Activated naive CD4-positive, alpha-beta T cell treated with anti-CD3 and anti-CD28 coated beads, Interleukin-2, amount 50 U/mL, for 72 hours (primary cell): ENCODE measurements around the gene IKZF3. TPM values are rescaled to one million over a fixed set of nuclear protein-coding genes. Genes with fewer than 3 reads are reported as not detected.

ENCODE experiments used
- ATAC-seq, 2 donors: fragments of 150-1000 bp; cut with Tn5 transposase; 2 replicates each; pipeline ENCODE4 v1.10.0; 2021; ENCODE audit warnings: mild to moderate bottlenecking in 2 of 2, moderate library complexity in 2 of 2
- DNase-seq, 2 donors: peaks; one replicate each; pipeline ENCODE4 v3.0.0; 2021 to 2022; ENCODE audit warnings: low spot score in 2 of 2
- H3K27ac Mint-ChIP-seq, 2 donors: one replicate each; pipeline ENCODE4 v1.8.0; 2022; ENCODE audit warnings: mild to moderate bottlenecking in 2 of 2, mixed read lengths in 2 of 2
- H3K36me3 Mint-ChIP-seq, 2 donors: one replicate each; pipeline ENCODE4 v1.8.0; 2022; ENCODE audit warnings: mixed read lengths in 2 of 2
- H3K9me3 Mint-ChIP-seq, 2 donors: one replicate each; pipeline ENCODE4 v1.8.0; 2022; ENCODE audit warnings: mixed read lengths in 2 of 2
- total RNA-seq, 2 donors: library from RNA; stranded (reverse); gene quantifications; one replicate each; pipeline ENCODE4 v1.2.3, GENCODE V29; 2022

The IKZF3 gene
- total RNA-seq, 2 donors from 2014 or later: 37.6 to 60.8 TPM

DNA sequence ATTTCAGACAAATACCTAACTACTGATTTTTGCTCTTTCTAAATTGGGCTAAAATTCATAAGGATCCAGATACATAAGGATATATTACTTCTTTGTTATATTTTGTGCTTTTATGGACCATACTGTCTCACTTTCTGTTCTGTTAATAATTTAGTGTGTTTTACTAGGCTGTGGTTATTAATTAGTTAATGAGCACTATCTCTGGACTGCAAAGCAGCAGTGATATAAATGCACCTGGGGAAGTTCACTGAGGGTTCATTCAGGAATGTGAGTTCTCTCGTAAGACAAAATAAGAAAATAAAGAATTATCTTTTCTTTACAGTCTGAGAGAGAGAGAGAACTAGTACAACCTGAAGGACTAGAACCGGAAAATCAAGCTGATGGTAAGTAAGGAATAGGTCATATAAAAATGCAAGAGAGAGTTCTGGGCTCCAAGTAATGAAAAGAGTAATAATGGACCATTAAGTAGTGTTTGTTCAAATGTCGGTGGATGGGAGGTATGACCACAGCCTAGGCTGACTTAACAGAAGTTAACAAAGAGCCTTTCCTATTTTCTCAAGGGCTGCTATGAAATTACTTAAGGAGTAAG, 55.6 kb downstream of the IKZF3 start:
- H3K9me3 Mint-ChIP-seq: no peaks in the 10 kb centered on the region

DNA sequence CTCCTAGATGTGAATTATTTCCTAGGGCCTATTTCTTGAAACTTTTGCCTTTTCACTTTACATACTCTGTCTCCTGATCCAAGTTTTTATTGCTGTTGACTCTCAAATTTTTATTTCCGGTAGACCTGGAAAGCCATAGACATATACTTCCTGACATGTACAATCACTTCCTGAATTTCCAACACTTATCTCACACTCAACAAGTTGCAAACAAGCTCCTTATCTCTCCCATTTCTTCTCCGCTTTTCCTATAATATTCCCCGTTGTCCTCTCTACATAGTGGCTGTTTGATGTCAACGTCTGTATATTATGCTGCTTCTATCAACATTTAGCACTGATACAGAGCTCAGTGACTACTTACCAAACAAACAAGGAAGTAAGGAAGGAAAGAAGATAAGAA, 59.3 kb downstream of the IKZF3 start:
- Mint-ChIP-seq H3K36me3 (peaks cover 7 to 16% of the 10 kb centered on the region in 2 donors), H3K27ac (no peak overlapping the region), H3K9me3 (no peaks in the 10 kb centered on the region)
- DNase-seq (no peak), ATAC-seq (no peak)

More for the DNA sequence above, 55.6 kb downstream of the IKZF3 start:
- ATAC-seq: no peak
- H3K36me3 Mint-ChIP-seq: peaks cover 17 to 28% of the 10 kb centered on the region in 2 donors
- H3K27ac Mint-ChIP-seq: peak overlapping the region in 1 of 2 donors; percentile 22
- DNase-seq: no peak

- DNase-seq (no peak), ATAC-seq (no peak)
- H3K9me3 Mint-ChIP-seq: peaks cover 6 to 10% of the 10 kb centered on the region in 2 donors
- peaks cover 14 to 22% of the 10 kb centered on the region in 2 donors for H3K36me3 Mint-ChIP-seq
- peak overlapping the region; percentile 39 to 76 for H3K27ac Mint-ChIP-seq
These were observed 63.1 kb downstream of the IKZF3 start for GRCh38 chr17:39801055-39801454.

GRCh38 chr17:39800540-39800939, 63.6 kb downstream of the IKZF3 start:
- peaks cover 6 to 10% of the 10 kb centered on the region in 2 donors for H3K9me3 Mint-ChIP-seq
- peak overlapping the region in 1 of 2 donors; percentile 76 for H3K27ac Mint-ChIP-seq
- ATAC-seq: peak; percentile 100
- H3K36me3 Mint-ChIP-seq: peaks cover 14 to 19% of the 10 kb centered on the region in 2 donors
- peak; percentile 42 to 61 for DNase-seq

GRCh38 chr17:39799395-39799794, 64.7 kb downstream of the IKZF3 start:
- Mint-ChIP-seq H3K36me3 (peaks cover 14 to 18% of the 10 kb centered on the region in 2 donors), H3K27ac (peak overlapping the region in 1 of 2 donors; percentile 76), H3K9me3 (peaks cover 6 to 10% of the 10 kb centered on the region in 2 donors)
- no peak for ATAC-seq
- no peak for DNase-seq

DNA sequence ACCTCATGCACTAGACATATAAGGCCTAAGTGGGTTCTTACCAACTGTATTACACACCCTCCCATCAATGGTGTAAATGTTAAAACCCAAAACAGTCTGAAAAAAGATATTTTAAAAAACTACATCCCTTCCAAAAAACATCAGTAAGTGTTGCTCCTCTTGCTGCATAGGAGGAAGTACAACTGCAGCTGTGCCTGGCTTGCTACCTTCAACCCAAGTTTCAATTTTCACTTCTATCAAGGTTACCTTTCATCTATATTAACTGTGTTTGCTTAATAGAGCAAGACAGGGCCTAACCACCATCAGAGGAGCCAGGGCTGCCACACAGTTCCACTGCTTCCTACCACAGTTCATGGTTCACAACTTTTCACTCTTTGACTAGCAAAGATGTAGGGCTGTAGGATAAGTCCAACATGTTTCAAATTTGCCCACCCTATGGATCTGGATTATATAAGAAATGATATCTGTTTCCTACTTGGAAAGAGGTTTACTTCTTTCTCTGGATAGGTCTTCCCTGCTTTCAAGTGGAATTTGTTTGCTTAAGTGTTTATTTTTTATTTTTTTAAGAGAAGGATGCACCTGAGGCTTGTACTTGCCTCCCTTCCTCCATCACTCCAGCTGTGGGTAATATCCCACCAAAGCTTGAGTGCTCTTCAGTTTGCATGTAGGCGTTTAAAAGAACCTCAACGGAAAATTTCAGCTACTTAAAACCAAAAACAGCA, 69.7 kb downstream of the IKZF3 start:
- Mint-ChIP-seq H3K27ac (peak overlapping the region; percentile 72 to 75), H3K9me3 (peaks cover 6 to 10% of the 10 kb centered on the region in 2 donors), H3K36me3 (peaks cover 14 to 17% of the 10 kb centered on the region in 2 donors)
- DNase-seq: no peak
- ATAC-seq: peak; percentile 15 to 29

GRCh38 chr17:39793301-39793872, 70.7 kb downstream of the IKZF3 start:
- Mint-ChIP-seq H3K36me3 (peaks cover 14 to 21% of the 10 kb centered on the region in 2 donors), H3K27ac (peak overlapping the region; percentile 66 to 75), H3K9me3 (peaks cover 6 to 10% of the 10 kb centered on the region in 2 donors)
- DNase-seq (no peak), ATAC-seq (no peak)

- peak overlapping the region; percentile 44 to 75 for H3K27ac Mint-ChIP-seq
- DNase-seq: no peak
- ATAC-seq: peak; percentile 44 to 51
These were observed 71.4 kb downstream of the IKZF3 start for GRCh38 chr17:39792526-39793221.

GRCh38 chr17:39791111-39791992, 72.8 kb downstream of the IKZF3 start:
- Mint-ChIP-seq H3K36me3 (peaks cover 23 to 30% of the 10 kb centered on the region in 2 donors), H3K9me3 (peaks cover 0 to 4% of the 10 kb centered on the region in 2 donors), H3K27ac (peak overlapping the region; percentile 75 to 78)
- DNase-seq (peak in 1 of 2 donors; percentile 55), ATAC-seq (peak; percentile 82 to 91)

More at GRCh38 chr17:39792526-39793221, 71.4 kb downstream of the IKZF3 start:
- peaks cover 5 to 12% of the 10 kb centered on the region in 2 donors for H3K9me3 Mint-ChIP-seq
- peaks cover 21 to 26% of the 10 kb centered on the region in 2 donors for H3K36me3 Mint-ChIP-seq

DNA sequence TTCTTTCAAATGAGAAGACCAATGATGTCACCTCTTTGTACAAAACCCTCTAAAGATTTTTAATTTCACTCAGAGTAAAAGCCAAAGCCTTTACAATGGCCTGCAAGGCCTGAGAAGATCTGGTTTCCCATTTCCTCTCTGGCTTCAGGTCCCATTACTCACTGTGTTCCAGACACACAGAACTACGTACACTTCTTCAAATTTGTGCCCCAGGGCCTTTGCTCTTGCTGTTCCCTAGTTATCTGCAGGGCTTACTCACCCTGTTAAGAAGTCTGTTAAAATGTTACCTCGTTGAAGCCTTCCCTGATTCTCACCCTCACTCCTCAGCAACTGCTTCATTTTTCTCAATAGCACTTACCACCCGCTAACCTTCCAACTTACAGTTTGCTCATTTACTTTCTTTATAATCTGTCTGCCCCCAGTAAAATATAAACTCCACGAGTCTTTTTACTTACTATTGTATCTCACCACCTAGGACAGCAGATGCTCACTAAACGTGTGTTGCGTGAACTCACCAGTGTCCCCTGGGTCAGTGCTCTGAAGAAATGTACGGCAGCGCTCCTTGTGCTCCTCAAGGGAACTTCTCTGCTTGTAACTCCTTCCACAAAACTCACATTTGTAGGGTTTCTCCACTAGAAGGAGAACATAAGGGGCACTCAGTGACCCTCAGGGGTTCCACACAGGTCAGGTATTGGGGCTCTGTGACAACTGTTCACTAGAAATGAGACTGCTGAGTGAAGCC, 76.2 kb downstream of the IKZF3 start:
- DNase-seq (no peak), ATAC-seq (no peak)
- Mint-ChIP-seq H3K36me3 (peaks cover 43 to 46% of the 10 kb centered on the region in 2 donors), H3K27ac (peak overlapping the region in 1 of 2 donors; percentile 53), H3K9me3 (peaks cover 0 to 4% of the 10 kb centered on the region in 2 donors)

- no peak overlapping the region for H3K27ac Mint-ChIP-seq
- H3K36me3 Mint-ChIP-seq: peaks cover 51 to 52% of the 10 kb centered on the region in 2 donors
- H3K9me3 Mint-ChIP-seq: peaks cover 0 to 4% of the 10 kb centered on the region in 2 donors
- DNase-seq (no peak), ATAC-seq (no peak)
These were observed 77.1 kb downstream of the IKZF3 start for GRCh38 chr17:39787041-39787440.

DNA sequence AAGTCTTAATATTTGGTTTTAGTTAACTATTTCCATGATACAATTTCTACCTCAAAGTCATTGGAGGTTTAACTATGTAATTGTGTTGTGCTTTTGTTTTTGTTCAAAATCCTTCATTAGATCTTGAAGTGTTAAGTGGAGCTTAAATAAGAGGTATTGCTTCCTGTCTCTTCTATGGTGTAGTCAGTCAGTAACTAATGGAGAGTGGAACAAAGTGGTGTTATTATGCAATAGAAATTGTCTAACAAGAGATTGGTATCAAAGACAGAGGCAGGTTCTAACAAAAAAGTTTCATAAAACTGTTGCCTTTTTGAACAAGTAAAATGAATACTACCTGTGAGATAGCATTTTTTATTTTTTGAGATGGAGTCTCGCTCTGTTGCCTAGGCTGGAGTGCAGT, 81.1 kb downstream of the IKZF3 start:
- no peak overlapping the region for H3K27ac Mint-ChIP-seq
- ATAC-seq (no peak), DNase-seq (no peak)
- peaks cover 0 to 1% of the 10 kb centered on the region in 2 donors for H3K9me3 Mint-ChIP-seq
- peaks cover 40 to 43% of the 10 kb centered on the region in 2 donors for H3K36me3 Mint-ChIP-seq

DNA sequence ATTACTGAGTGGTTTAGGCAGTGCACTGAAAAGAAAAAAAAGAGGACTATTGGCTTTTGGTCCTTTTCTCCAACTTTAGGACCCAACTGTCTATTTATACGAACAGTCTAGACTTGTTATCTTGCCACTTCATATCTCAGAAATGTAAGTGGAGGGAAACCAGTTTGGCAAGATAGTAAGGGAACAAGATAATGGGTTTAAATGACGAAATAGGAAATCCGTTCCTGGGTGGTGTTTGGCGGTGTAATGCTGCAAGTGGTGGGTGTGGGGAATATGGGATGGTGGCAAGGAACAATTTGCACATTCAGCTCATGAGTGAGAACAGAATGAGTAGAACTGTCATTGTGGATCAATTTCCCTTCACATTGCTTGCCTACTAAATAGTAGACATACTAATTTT, 81.6 kb downstream of the IKZF3 start:
- peaks cover 35 to 43% of the 10 kb centered on the region in 2 donors for H3K36me3 Mint-ChIP-seq
- H3K27ac Mint-ChIP-seq: peak overlapping the region in 1 of 2 donors; percentile 30

DNA sequence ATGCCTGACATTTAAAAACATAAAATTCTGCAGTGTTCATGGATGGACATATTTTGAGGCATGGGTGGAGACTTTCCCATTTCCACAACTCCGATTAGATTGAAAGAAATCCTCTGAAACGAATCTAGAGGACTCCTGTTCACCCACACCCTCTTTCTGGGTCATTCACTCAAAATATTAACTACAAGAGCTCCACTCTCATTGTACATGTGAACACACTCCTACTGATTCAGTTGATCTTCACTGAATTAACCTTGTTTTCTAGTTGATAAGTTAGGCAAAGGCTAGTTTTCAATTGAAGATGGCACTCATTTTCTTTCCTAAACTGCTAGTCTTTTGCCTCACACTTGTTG, 82.3 kb downstream of the IKZF3 start:
- Mint-ChIP-seq H3K36me3 (peaks cover 35 to 37% of the 10 kb centered on the region in 2 donors), H3K9me3 (no peaks in the 10 kb centered on the region), H3K27ac (peak overlapping the region in 1 of 2 donors; percentile 30)
- ATAC-seq (no peak), DNase-seq (no peak)

More for the DNA sequence above, 81.6 kb downstream of the IKZF3 start:
- H3K9me3 Mint-ChIP-seq: no peaks in the 10 kb centered on the region
- no peak for ATAC-seq
- no peak for DNase-seq
